Stimulated activated effector memory CD8-positive, alpha-beta T cell treated with anti-CD3 and anti-CD28 coated beads, Interleukin-12 subunit alpha, Interleukin-12 subunit beta, amount 100 ng/mL, for 72 hours (primary cell): Measurements from ENCODE around the gene TRIP12.
A peak's percentile ranks its signal among the peaks of the same experiment; 100 is the strongest.
"Not testable (repeated sequence)": the region's sequence is repeated elsewhere in the genome, so short reads cannot be mapped to it uniquely, and the experiment has no call there.

Source experiments
- ATAC-seq: fragments of 150-1000 bp; cut with Tn5 transposase; 2 replicates; pipeline ENCODE4 v1.10.0; 2021
- DNase-seq, 2 donors: peaks; one replicate each; pipeline ENCODE4 v3.0.0; 2021 to 2022; ENCODE audit warnings: low spot score in 2 of 2
- H3K27ac Mint-ChIP-seq: one replicate; pipeline ENCODE4 v1.8.0; 2022; ENCODE audit warnings: mild to moderate bottlenecking, mixed read lengths
- H3K36me3 Mint-ChIP-seq: one replicate; pipeline ENCODE4 v1.8.0; 2022; ENCODE audit warnings: mild to moderate bottlenecking, mixed read lengths
- H3K4me1 Mint-ChIP-seq: one replicate; pipeline ENCODE4 v1.8.0; 2022; ENCODE audit warnings: mixed read lengths
- H3K4me3 Mint-ChIP-seq: one replicate; pipeline ENCODE4 v1.8.0; 2022; ENCODE audit warnings: mild to moderate bottlenecking, mixed read lengths
- H3K9me3 Mint-ChIP-seq: one replicate; pipeline ENCODE4 v1.8.0; 2022; ENCODE audit warnings: mixed read lengths

The TRIP12 gene

DNA sequence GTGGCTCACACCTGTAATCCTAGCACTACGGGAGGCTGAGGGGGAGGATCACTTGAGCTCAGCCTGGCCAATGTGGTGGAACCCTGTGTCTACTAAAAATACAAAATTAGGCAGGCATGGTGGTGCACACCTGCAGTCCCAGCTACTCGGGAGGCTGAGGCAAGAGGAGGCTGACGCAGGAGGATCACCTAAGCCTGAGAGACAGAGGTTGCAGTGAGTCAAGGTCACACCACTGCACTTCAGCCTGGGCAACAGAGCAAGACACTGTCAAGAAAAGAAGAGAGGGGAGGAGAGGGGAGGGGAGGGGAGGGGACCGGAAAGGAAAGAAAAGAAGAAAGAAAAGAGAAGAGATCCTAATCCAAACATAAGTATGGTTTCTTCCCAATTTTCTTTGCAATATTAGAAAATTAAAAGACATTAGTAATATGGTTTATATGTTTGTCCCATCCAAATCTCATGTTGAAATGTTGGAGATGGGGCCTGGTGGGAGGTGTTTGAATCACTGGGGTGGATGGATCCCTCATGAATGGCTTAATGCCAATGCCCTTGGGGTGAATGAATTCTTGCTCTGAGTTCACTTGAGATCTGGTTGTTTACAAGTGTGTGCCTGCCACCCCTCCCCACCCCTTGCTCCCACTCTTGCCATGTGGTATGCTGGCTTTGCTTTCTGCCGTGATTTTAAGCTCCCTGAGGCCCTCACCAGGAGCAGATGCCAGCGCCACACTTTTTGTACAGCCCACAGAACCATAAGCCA lies 50.7 kb downstream of the TRIP12 start:
- peaks cover 64% of the 10 kb centered on the region for H3K36me3 Mint-ChIP-seq
- no peak overlapping the region for H3K4me3 Mint-ChIP-seq
- H3K4me1 Mint-ChIP-seq, result peaks cover 49% of the 10 kb centered on the region
- no peak for DNase-seq
- no peak overlapping the region for H3K27ac Mint-ChIP-seq
- H3K9me3 Mint-ChIP-seq, result no peaks in the 10 kb centered on the region
- no peak for ATAC-seq

DNA sequence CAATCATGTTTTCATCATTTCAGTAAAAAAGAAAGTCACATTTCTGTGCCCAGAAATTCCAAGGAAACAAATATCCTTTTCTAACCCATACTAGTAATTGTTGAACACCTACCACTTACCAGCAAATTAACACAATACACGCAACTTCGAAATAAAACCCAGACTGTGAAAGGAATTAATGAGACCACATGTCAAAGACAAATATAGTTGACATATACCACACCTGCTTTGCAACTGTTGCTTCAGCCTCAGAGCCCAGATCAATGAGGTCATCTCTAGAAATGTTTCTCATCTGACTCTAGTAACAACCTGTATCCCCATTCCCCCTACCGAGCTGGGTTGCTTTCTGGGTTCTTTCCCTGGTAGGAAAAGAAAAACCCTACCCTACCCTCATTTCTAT lies 52.6 kb downstream of the TRIP12 start:
- ATAC-seq, result no peak
- H3K27ac Mint-ChIP-seq, result peak overlapping the region; percentile 38
- H3K4me1 Mint-ChIP-seq, result peaks cover 44% of the 10 kb centered on the region
- no peak for DNase-seq
- H3K9me3 Mint-ChIP-seq, result no peaks in the 10 kb centered on the region
- no peak overlapping the region for H3K4me3 Mint-ChIP-seq
- H3K36me3 Mint-ChIP-seq, result peaks cover 55% of the 10 kb centered on the region

DNA sequence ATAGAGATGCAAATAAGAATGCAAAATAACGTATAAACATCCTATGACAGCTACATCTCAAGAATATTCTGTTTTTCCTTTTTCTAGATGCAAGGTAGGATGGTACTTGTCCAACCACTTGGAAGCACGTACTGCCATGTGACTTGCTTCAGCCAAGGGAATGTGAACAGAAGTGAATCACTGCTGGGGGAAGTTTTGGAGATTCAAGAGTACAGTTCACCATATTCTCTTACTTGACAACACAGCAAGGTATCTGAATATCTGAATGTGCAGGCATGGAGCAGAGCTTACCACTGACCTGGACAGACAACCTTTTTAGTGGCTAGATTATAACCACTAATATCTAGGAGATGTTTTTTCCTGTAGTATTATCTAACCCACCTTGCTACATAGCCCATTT lies 53.0 kb downstream of the TRIP12 start:
- Mint-ChIP-seq H3K4me3 (no peak overlapping the region), H3K36me3 (peaks cover 55% of the 10 kb centered on the region), H3K27ac (no peak overlapping the region), H3K4me1 (peaks cover 44% of the 10 kb centered on the region), H3K9me3 (no peaks in the 10 kb centered on the region)
- no peak for DNase-seq
- ATAC-seq, result no peak

DNA sequence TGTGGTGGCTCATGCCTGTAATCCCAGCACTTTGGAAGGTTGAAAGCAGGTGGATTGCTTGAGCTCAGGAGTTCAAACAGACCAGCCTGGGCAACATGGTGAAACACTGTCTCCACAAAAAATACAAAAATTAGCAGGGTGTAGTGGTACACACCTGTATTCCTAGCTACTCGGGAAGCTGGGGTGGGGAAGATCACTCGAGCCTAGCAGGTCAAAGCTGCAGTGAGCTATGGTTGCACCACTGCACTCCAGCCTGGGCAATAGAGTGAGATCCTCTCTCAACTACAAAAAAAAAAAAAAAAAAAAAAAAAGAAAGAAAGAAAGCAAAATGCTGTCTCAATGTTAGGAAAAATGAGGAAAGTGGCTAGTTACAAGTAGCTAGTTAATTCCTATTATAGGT lies 56.8 kb downstream of the TRIP12 start:
- Mint-ChIP-seq H3K4me3 (no peak overlapping the region), H3K4me1 (peaks cover 29% of the 10 kb centered on the region), H3K9me3 (no peaks in the 10 kb centered on the region), H3K36me3 (peaks cover 41% of the 10 kb centered on the region), H3K27ac (no peak overlapping the region)
- no peak for ATAC-seq
- DNase-seq, result no peak

DNA sequence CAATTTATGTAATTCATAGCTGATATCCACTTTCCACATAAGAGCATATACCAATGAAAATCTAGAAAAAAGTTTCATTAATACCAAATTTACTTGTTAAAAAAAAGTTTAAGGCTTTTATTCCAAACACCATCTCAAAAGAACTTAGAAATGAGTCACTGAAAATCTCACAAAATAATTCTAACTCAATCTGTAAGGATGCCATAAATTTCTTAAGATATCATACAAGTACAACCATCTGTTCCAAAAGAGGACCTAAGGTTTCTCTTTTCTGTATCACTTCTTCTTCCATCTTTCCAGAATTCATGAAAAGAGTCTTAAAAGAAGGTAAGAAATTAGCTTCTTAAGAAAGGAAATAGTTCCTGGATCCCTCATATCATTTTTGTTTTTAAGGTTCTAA lies 60.4 kb downstream of the TRIP12 start:
- H3K27ac Mint-ChIP-seq, result no peak overlapping the region
- no peak for ATAC-seq
- H3K9me3 Mint-ChIP-seq, result no peaks in the 10 kb centered on the region
- DNase-seq, result no peak
- peaks cover 67% of the 10 kb centered on the region for H3K36me3 Mint-ChIP-seq
- no peak overlapping the region for H3K4me3 Mint-ChIP-seq
- peaks cover 24% of the 10 kb centered on the region for H3K4me1 Mint-ChIP-seq

DNA sequence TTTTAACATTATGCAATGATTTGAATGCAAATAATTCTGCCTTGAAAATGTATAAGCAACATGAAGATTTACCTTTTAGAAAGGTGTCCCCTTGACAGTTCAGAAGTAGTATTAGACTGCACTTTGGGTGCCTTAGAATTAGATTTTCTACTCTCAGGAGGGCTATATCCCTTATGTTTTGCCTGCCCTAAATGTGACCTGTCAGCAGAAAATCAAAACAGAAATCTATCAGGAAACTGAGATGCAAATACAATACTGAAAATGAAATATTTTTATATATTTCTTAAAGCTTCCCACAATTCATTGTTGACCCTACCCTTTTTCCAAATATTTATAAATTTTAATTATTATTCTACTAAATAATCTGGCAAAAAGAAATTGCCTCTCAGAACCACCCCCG lies 61.5 kb downstream of the TRIP12 start:
- Mint-ChIP-seq H3K4me1 (peaks cover 28% of the 10 kb centered on the region), H3K4me3 (no peak overlapping the region), H3K27ac (no peak overlapping the region), H3K36me3 (peaks cover 78% of the 10 kb centered on the region), H3K9me3 (no peaks in the 10 kb centered on the region)
- ATAC-seq (no peak), DNase-seq (no peak)

DNA sequence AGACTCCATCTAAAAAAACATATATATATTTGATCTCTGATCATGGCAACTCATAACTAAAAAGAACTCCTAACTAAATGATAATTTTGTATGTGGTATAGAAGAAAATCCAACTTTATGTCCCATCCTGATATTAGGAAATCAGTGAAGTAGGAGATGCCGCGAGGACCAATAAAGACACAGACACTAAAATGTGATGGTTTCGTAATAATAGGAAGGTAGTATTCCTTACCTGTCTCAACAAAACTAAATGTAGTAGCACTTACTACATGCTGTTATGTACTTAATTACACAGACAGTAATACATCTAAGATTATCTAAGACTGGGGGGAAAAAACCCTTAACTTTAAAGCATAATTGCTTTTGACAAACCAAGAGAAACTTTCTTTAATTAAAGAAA lies 63.5 kb downstream of the TRIP12 start:
- H3K4me1 Mint-ChIP-seq, result peaks cover 29% of the 10 kb centered on the region
- peaks cover 79% of the 10 kb centered on the region for H3K36me3 Mint-ChIP-seq
- H3K27ac Mint-ChIP-seq, result peak overlapping the region; percentile 32
- DNase-seq (no peak), ATAC-seq (no peak)
- H3K4me3 Mint-ChIP-seq, result no peak overlapping the region
- H3K9me3 Mint-ChIP-seq, result no peaks in the 10 kb centered on the region

DNA sequence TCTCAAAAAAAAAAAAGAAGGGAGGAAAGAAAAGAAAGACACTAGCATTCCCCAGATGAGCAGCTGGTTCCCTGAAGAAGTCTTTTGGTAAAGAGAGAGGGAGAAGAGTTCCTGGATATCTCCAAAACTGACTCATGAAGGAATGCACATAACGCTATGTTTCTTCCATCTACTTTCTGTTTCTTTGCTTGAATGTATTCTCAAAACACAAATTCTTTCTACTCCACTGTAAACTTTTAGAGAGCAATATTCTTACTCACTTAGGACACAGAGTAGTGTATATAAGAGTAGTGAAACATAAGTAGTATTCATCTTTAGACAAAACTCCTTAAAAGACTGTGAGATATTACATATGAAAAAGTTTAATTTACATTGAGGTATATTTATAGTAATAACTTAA lies 64.2 kb downstream of the TRIP12 start:
- Mint-ChIP-seq H3K4me3 (no peak overlapping the region), H3K36me3 (peaks cover 72% of the 10 kb centered on the region), H3K4me1 (peaks cover 37% of the 10 kb centered on the region), H3K9me3 (no peaks in the 10 kb centered on the region), H3K27ac (peak overlapping the region; percentile 12)
- DNase-seq, result no peak
- peak; percentile 37 for ATAC-seq

DNA sequence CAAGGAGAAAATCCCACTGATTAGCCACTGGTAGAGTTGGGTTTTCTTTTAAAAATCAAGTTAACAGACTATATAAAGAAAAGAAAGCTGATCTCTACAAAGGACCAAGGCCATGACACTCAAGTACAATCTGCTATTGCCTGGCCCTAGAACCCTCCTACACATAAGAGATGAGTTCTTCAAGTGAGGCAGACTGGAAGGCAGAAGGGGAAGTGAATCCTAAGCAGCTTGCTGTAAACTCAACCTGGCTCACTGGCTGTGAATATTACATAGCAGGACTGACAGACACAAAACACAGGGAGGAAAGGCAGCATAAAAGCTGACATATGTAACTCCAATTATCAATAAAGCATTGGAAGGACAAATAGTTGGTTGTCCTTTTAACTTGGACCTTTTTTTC lies 65.4 kb downstream of the TRIP12 start:
- ATAC-seq (no peak), DNase-seq (no peak)
- H3K4me1 Mint-ChIP-seq, result peaks cover 45% of the 10 kb centered on the region
- H3K36me3 Mint-ChIP-seq, result peaks cover 78% of the 10 kb centered on the region
- H3K27ac Mint-ChIP-seq, result no peak overlapping the region
- no peaks in the 10 kb centered on the region for H3K9me3 Mint-ChIP-seq
- H3K4me3 Mint-ChIP-seq, result no peak overlapping the region

DNA sequence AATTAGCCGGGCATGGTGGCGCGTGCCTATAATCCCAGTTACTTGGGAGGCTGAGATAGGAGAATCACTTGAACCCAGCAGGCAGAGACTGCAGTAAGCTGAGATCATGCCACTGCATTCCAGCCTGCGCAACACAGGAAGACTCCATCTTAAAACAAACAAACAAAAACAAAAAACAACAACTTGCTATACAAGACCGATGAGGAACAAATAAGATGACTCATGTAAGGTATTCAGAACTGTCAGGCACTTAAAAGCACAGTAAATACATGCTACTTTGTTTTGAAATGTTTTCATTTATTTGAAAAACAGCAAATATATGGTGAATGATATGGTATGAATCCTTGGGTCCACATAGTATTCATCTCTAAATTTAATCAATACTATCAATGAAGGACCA lies 66.7 kb downstream of the TRIP12 start:
- H3K27ac Mint-ChIP-seq, result peak overlapping the region; percentile 11
- ATAC-seq, result no peak
- H3K4me1 Mint-ChIP-seq, result peaks cover 50% of the 10 kb centered on the region
- H3K4me3 Mint-ChIP-seq, result no peak overlapping the region
- H3K36me3 Mint-ChIP-seq, result peaks cover 71% of the 10 kb centered on the region
- no peak for DNase-seq
- H3K9me3 Mint-ChIP-seq, result no peaks in the 10 kb centered on the region

DNA sequence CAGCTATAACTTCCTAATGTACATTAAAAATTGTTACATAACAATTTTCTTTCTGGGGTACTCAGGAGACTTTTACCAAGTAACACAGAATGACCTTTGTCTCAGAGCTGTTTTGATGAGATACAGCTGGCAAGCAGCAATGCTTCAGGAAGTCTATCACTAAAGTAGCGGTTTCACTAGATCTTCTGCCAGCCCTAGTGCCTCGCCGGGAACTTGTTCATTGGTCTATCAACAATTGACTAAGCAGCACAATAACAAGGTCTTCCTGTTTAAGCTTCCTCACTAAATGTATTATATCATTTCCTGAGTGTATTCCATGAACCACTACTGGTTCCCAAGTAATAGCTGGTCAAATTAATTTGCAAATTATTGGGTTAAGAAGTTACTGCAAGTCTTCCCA lies 69.2 kb downstream of the TRIP12 start:
- Mint-ChIP-seq H3K4me1 (peaks cover 59% of the 10 kb centered on the region), H3K4me3 (no peak overlapping the region), H3K36me3 (peaks cover 71% of the 10 kb centered on the region), H3K9me3 (no peaks in the 10 kb centered on the region), H3K27ac (peak overlapping the region; percentile 82)
- ATAC-seq (peak; percentile 95), DNase-seq (no peak)

DNA sequence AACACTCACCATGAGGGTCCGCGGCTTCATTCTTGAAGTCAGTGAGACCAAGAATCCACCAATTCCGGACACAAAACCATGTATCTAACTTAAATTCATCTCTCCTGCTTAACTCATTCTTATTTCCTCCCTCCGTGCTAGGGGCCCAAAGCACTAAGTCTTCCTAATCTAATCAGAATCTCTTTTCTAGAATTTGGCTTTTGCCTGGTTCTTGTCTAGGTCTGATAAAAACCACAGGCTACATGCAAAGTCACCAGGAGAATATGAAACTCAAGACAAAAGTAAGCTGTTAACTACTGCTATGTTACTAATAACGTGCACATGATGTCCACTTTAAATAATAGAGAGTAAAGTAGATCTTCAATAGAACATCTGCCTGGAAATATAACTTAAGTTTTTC lies 69.9 kb downstream of the TRIP12 start:
- H3K36me3 Mint-ChIP-seq, result peaks cover 64% of the 10 kb centered on the region
- H3K4me1 Mint-ChIP-seq, result peaks cover 60% of the 10 kb centered on the region
- no peaks in the 10 kb centered on the region for H3K9me3 Mint-ChIP-seq
- no peak for DNase-seq
- H3K27ac Mint-ChIP-seq, result peak overlapping the region; percentile 69
- H3K4me3 Mint-ChIP-seq, result no peak overlapping the region
- no peak for ATAC-seq

DNA sequence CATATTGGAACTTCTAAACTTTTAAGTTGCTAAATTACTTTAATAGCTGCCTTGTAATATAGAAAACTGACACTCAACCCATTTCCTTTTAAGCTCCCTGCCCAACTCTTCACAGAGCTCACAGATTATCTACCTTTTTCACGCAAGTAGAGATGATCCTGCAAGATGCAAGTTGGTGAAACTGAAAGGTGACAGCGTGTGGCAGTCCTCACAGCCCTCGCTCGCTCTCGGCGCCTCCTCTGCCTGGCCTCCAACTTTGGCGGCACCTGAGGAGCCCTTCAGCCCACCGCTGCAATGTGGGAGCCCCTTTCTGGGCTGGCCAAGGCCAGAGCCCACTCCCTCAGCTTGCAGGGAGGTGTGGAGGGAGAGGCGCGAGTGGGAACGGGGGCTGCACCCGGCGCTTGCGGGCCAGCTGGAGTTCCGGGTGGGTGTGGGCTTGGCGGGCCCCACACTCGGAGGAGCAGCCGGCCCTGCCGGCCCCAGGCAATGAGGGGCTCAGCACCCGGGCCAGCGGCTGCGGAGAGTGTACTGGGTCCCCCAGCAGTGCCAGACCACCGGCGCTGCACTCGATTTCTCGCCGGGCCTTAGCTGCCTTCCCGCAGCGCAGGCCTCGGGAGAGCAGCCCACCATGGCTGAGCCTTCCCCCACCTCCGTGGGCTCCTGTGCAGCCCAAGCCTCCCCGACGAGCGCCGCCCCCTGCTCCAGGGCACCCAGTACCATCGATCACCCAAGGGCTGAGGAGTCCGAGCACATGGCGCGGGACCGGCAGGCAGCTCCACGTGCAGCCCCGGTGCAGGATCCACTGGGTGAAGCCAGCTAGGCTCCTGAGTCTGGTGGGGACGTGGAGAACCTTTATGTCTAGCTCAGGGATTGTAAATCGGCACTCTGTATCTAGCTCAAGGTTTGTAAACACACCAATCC lies 71.2 kb downstream of the TRIP12 start:
- H3K9me3 Mint-ChIP-seq, H3K4me3 Mint-ChIP-seq: not testable (repeated sequence)
- Mint-ChIP-seq H3K27ac (peak overlapping the region; percentile 17), H3K4me1 (peaks cover 54% of the 10 kb centered on the region), H3K36me3 (peaks cover 65% of the 10 kb centered on the region)
- DNase-seq, result peak in 1 of 2 donors; percentile 64
- peak; percentile 74 for ATAC-seq

DNA sequence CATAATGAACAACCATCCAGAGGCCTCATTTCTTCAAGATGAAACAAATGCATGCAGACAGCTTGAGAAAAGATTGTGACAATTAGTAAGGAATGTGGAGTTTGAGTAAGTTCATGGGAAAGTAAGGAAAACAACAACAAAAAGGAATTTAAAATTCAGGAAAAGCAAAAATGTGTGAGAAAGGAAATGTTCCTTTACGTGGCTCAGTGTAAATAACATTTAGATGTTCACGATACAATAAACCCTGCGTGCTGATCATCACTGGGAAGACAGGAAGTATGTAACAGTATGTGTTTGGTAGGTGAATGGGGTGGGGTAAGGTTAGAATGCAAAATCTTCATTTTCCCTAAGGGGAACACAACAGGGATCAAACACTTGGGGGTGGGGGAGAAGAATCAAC lies 72.7 kb downstream of the TRIP12 start:
- H3K36me3 Mint-ChIP-seq, result peaks cover 62% of the 10 kb centered on the region
- no peaks in the 10 kb centered on the region for H3K9me3 Mint-ChIP-seq
- no peak overlapping the region for H3K4me3 Mint-ChIP-seq
- no peak for ATAC-seq
- H3K27ac Mint-ChIP-seq, result no peak overlapping the region
- no peak for DNase-seq
- peaks cover 48% of the 10 kb centered on the region for H3K4me1 Mint-ChIP-seq

DNA sequence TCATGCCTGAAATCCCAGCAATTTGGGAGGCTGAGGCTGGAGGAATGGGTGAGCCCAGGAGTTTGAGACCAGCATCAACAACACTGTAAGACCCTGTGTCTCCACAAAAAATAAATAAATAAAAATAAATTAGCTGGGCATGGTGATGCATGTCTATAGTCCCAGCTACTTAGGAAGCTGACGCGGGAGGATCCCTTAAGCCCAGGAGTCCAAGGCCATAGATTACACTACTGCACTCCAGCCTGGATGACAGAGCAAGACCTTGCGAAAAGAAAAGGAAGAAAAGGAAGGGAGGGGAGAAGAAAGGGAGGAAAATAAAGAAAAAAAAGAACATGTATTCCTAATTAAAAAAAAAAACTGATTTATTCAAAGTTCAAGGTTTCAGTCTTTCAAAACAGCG lies 78.2 kb downstream of the TRIP12 start:
- ATAC-seq (no peak), DNase-seq (no peak)
- Mint-ChIP-seq H3K27ac (no peak overlapping the region), H3K4me3 (no peak overlapping the region), H3K9me3 (no peaks in the 10 kb centered on the region), H3K4me1 (peaks cover 16% of the 10 kb centered on the region), H3K36me3 (peaks cover 72% of the 10 kb centered on the region)

DNA sequence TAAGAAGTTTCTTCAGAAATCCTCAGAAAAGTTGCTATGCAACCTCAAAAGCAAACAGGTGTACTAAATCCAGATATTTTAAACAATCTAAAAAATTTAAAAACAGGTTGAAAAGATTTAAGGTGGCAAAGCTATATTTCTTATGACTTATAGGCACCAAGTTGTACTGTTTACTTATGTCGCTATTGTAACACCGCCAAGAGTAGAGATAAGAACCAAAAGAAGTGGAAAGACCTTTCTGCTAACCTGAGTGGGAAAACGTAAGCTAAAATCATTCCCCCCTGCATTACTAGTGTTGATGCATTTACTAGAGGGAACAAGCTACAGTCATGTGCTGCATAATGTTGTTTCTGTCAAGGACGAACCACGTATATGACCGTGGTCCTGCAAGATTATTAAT lies 83.1 kb downstream of the TRIP12 start:
- no peak for ATAC-seq
- H3K4me1 Mint-ChIP-seq, result peaks cover 15% of the 10 kb centered on the region

More for the DNA sequence above, 83.1 kb downstream of the TRIP12 start:
- no peaks in the 10 kb centered on the region for H3K9me3 Mint-ChIP-seq
- DNase-seq, result no peak
- H3K27ac Mint-ChIP-seq, result peak overlapping the region; percentile 26
- no peak overlapping the region for H3K4me3 Mint-ChIP-seq
- H3K36me3 Mint-ChIP-seq, result peaks cover 73% of the 10 kb centered on the region
